ENCODE data around the gene VSTM2B. TPM values are rescaled to one million over a fixed set of nuclear protein-coding genes. Genes with fewer than 3 reads are reported as not detected.

The VSTM2B gene
- polyA plus RNA-seq, 1 donor (not counting 4 experiments of a cell fraction or from before 2014, with no cell fraction given), result not detected

- Histone ChIP-seq H2AFZ (ENCODE audit: control insufficient read depth, low read length) (no peak overlapping the region), H3K9me3 (ENCODE audit: control insufficient read depth, low read depth, low read length) (no peaks in the 10 kb centered on the region), H3K79me2 (ENCODE audit: control insufficient read depth, insufficient read depth, low read length) (no peaks in the 10 kb centered on the region), H3K27ac (ENCODE audit: control insufficient read depth, insufficient read depth, low read length) (no peak overlapping the region), H3K9me1 (ENCODE audit: control insufficient read depth, extremely low read depth, insufficient read depth, low read length) (no peaks in the 10 kb centered on the region), H3K27me3 (ENCODE audit: control insufficient read depth, extremely low read depth, insufficient read depth, low read length) (no peaks in the 10 kb centered on the region), H4K20me1 (ENCODE audit: control insufficient read depth, extremely low read depth, insufficient read depth, low read length) (no peaks in the 10 kb centered on the region), H3K36me3 (ENCODE audit: control insufficient read depth in 2 of 2, extremely low read depth in 1 of 2, insufficient read depth in 2 of 2, low read length in 2 of 2) (no peaks in the 10 kb centered on the region), H3K4me2 (ENCODE audit: control insufficient read depth, extremely low read depth, insufficient read depth, low read depth, low read length) (no peak overlapping the region), H3K4me3 (ENCODE audit: control insufficient read depth in 2 of 3, extremely low read depth in 1 of 3, insufficient read depth in 2 of 3, low read depth in 1 of 3, low read length in 3 of 3) (no peak overlapping the region), H3K9ac (ENCODE audit: control insufficient read depth, extremely low read depth, insufficient read depth, low read length) (no peak overlapping the region), H3K4me1 (ENCODE audit: control insufficient read depth, extremely low read depth, insufficient read depth, low read length) (no peaks in the 10 kb centered on the region)
- DNase-seq (ENCODE audit: low read depth, low spot score), result no peak
- no peak for FAIRE-seq
- dilution Hi-C loops (cut with MboI; ENCODE audit: extremely low pct_ligation_motif_present, low sequenced_read_pairs), result no loop called here
- no peak for TF ChIP-seq EZH2 (IDR thresholded peaks at IDR 0.05; ENCODE audit: low read length)
- no peak for TF ChIP-seq CTCF (optimal IDR thresholded peaks at IDR 0.05 in 1 of 3, IDR thresholded peaks at IDR 0.05 in 1 of 3, conservative IDR thresholded peaks at IDR 0.05 in 1 of 3; ENCODE audit: extremely low read depth in 1 of 3, insufficient read depth in 2 of 3, low read length in 3 of 3)
These were observed 8.4 kb upstream of the VSTM2B start for GRCh38 chr19:29517412-29517811.

DNA sequence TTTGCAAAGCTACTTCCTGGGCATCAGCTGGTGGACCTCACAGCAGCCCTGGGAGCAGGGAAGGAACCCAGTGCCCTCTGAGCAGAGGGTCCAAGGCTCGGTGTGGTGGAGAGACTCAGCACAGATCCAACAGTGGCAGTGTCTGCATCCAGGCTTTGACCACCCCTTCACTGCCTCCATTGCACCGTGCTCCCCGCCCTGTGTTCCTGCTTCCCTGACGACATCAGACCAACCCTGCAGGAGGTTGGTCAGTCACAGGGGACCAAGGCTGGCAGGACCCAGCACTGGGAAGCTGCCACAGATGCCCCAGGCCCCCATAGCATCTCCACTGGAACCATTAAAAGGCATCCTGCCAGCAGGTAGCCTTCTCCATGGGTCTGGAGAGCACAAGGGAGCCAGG lies 7.8 kb upstream of the VSTM2B start:
- no peaks in the 10 kb centered on the region for H3K79me2 ChIP-seq (ENCODE audit: control insufficient read depth, insufficient read depth, low read length)
- no peak overlapping the region for H2AFZ ChIP-seq (ENCODE audit: control insufficient read depth, low read length)
- H3K4me3 ChIP-seq (ENCODE audit: control insufficient read depth in 2 of 3, extremely low read depth in 1 of 3, insufficient read depth in 2 of 3, low read depth in 1 of 3, low read length in 3 of 3), result no peak overlapping the region
- DNase-seq (ENCODE audit: low read depth, low spot score) (no peak), FAIRE-seq (no peak)
- dilution Hi-C loops (cut with MboI; ENCODE audit: extremely low pct_ligation_motif_present, low sequenced_read_pairs), result no loop called here
- H3K9me3 ChIP-seq (ENCODE audit: control insufficient read depth, low read depth, low read length), result no peaks in the 10 kb centered on the region
- no peak overlapping the region for H3K9ac ChIP-seq (ENCODE audit: control insufficient read depth, extremely low read depth, insufficient read depth, low read length)
- no peaks in the 10 kb centered on the region for H4K20me1 ChIP-seq (ENCODE audit: control insufficient read depth, extremely low read depth, insufficient read depth, low read length)
- no peaks in the 10 kb centered on the region for H3K4me1 ChIP-seq (ENCODE audit: control insufficient read depth, extremely low read depth, insufficient read depth, low read length)
- no peak overlapping the region for H3K4me2 ChIP-seq (ENCODE audit: control insufficient read depth, extremely low read depth, insufficient read depth, low read depth, low read length)
- H3K27ac ChIP-seq (ENCODE audit: control insufficient read depth, insufficient read depth, low read length), result no peak overlapping the region
- H3K9me1 ChIP-seq (ENCODE audit: control insufficient read depth, extremely low read depth, insufficient read depth, low read length), result no peaks in the 10 kb centered on the region
- no peaks in the 10 kb centered on the region for H3K36me3 ChIP-seq (ENCODE audit: control insufficient read depth in 2 of 2, extremely low read depth in 1 of 2, insufficient read depth in 2 of 2, low read length in 2 of 2)
- H3K27me3 ChIP-seq (ENCODE audit: control insufficient read depth, extremely low read depth, insufficient read depth, low read length), result peaks cover under 1% of the 10 kb centered on the region
- no peak for TF ChIP-seq EZH2 (IDR thresholded peaks at IDR 0.05; ENCODE audit: low read length)
- no peak for TF ChIP-seq CTCF (optimal IDR thresholded peaks at IDR 0.05 in 1 of 3, IDR thresholded peaks at IDR 0.05 in 1 of 3, conservative IDR thresholded peaks at IDR 0.05 in 1 of 3; ENCODE audit: extremely low read depth in 1 of 3, insufficient read depth in 2 of 3, low read length in 3 of 3)
